ENCODE results near the gene CD83. TPM values are rescaled to one million over a fixed set of nuclear protein-coding genes. Genes with fewer than 3 reads are reported as not detected.
A peak's percentile ranks its signal among the peaks of the same experiment; 100 is the strongest.

CD83 gene
- total and polyA plus RNA-seq, 8 donors: 0.29 to 9.3 (median 3.0) TPM; not detected in 2

- H3K27me3 ChIP-seq: peaks cover 0 to 21% (median 0%) of the 10 kb centered on the region in 3 donors
- TF ChIP-seq CTCF (IDR thresholded peaks at IDR 0.05) (no peak), POLR2AphosphoS5 (IDR thresholded peaks at IDR 0.05) (no peak), POLR2A (IDR thresholded peaks at IDR 0.05) (no peak), EP300 (IDR thresholded peaks at IDR 0.05) (no peak)
- no peak overlapping the region for H3K27ac ChIP-seq
- H3K36me3 ChIP-seq: no peaks in the 10 kb centered on the region
- WGBS, 5 donors: 73 to 88% (median 77%) methylated on average over 4 of the region's 4 CpGs
- no peak overlapping the region for H3K4me3 ChIP-seq
- peaks cover 0 to 13% (median 3%) of the 10 kb centered on the region in 4 donors for H3K4me1 ChIP-seq
- intact Hi-C loops (cut with DNase I; ENCODE audit: low total_unique reads): no loop called here
- peaks cover 0 to 17% (median 4%) of the 10 kb centered on the region in 4 donors for H3K9me3 ChIP-seq
- DNase-seq: no peak
These were observed 8.2 kb upstream of the CD83 start for GRCh38 chr6:14109411-14109826.

DNA sequence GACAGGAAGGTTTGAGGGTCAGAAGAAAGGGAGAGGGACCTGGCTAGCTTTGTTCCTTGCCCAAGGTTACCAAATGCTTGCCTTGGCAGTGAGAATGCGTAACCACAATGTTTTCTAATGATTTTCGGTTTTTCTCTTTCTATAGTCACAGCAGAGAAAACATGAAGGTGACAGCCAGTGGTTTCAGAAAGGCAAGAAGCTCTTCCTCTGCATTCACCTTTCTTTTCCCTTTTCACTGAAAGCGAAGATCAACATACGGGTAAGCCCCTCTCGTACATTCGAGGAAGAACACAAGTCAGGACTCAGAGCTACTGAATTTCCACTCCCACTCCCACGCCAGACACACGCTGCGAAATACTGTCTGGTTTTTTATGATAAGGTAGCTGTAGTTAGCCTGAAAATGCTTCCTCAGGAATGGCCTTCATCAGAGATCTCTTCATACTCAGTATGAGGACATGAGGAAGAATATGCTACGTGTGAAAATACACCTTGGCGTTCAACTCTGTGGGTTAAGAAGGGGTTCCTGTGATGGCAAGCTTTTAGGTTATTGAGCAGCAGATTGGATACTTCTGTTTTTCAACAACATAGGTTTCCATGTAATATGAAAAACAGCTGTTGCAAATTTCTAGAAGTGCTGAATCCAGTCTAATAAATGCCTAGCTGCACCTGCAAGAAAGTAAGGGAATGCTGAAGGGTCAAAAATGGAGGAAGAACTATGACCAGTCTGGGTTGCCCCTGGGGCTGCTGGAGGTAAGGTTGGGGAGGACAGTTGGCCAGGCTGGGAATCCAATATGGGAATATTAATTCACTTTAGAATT lies 7.4 kb upstream of the CD83 start:
- Histone ChIP-seq H3K9me3 (peaks cover 0 to 17% (median 4%) of the 10 kb centered on the region in 4 donors), H3K4me3 (no peak overlapping the region), H3K36me3 (no peaks in the 10 kb centered on the region), H3K27me3 (peaks cover 0 to 18% (median 0%) of the 10 kb centered on the region in 3 donors), H3K27ac (no peak overlapping the region), H3K4me1 (peaks cover 0 to 13% (median 3%) of the 10 kb centered on the region in 4 donors)
- TF ChIP-seq CTCF (IDR thresholded peaks at IDR 0.05) (no peak), POLR2A (IDR thresholded peaks at IDR 0.05) (no peak), EP300 (IDR thresholded peaks at IDR 0.05) (no peak), POLR2AphosphoS5 (IDR thresholded peaks at IDR 0.05) (no peak)
- no peak for DNase-seq
- intact Hi-C loops (cut with DNase I; ENCODE audit: low total_unique reads): no loop called here
- 81 to 90% (median 85%) methylated on average over 11 of the region's 11 CpGs for WGBS, 5 donors

DNA sequence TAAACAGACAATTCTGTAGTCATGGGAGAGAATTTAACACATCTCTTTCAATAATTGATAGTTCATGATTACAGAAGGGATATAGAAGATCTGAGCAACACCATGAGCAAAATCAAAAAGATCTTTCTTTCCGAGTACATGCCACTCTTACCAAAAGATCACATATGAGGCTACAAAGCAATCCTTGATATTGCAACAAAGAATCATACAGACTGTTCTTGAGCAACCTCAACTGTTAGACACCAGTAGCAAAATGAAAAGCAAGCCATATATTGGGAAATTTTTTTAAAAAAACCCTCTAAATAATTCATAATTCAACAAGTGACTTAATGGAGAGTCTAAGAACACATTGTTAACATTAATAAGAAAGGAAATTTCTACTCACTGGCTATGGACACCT lies 3.6 kb upstream of the CD83 start:
- H3K27me3 ChIP-seq: no peaks in the 10 kb centered on the region
- TF ChIP-seq POLR2A (IDR thresholded peaks at IDR 0.05): no peak
- TF ChIP-seq EP300 (IDR thresholded peaks at IDR 0.05): no peak
- TF ChIP-seq CTCF (IDR thresholded peaks at IDR 0.05): no peak
- no peak for TF ChIP-seq POLR2AphosphoS5 (IDR thresholded peaks at IDR 0.05)
- intact Hi-C loops (cut with DNase I; ENCODE audit: low total_unique reads): no loop called here

GRCh38 chr6:14118091-14118439 lies 493 bp downstream of the CD83 start:
- Histone ChIP-seq H3K27me3 (no peaks in the 10 kb centered on the region), H3K4me3 (peak overlapping the region; percentile 64 to 70 (median 68)), H3K9me3 (no peaks in the 10 kb centered on the region), H3K27ac (peak overlapping the region in 4 of 5 donors; percentile 43 to 84 (median 70)), H3K36me3 (no peaks in the 10 kb centered on the region), H3K4me1 (peaks cover 6 to 29% (median 16%) of the 10 kb centered on the region in 4 donors)
- no peak for DNase-seq
- TF ChIP-seq CTCF (IDR thresholded peaks at IDR 0.05) (peak in 1 of 7 experiments; percentile 4), POLR2AphosphoS5 (IDR thresholded peaks at IDR 0.05) (no peak)
- 18 to 27% (median 19%) methylated on average over 10 of the region's 10 CpGs for WGBS, 5 donors
- intact Hi-C loops (cut with DNase I; ENCODE audit: low total_unique reads): no loop called here

More for the DNA sequence above, 3.6 kb upstream of the CD83 start:
- Histone ChIP-seq H3K36me3 (no peaks in the 10 kb centered on the region), H3K9me3 (no peaks in the 10 kb centered on the region), H3K27ac (no peak overlapping the region), H3K4me1 (peaks cover 6 to 22% (median 16%) of the 10 kb centered on the region in 4 donors), H3K4me3 (no peak overlapping the region)
- WGBS, 5 donors: 59 to 92% (median 79%) methylated on average over 1 of the region's 1 CpG
- no peak for DNase-seq

Data from stomach (tissue), 9 donors.